Measurements from ENCODE around the gene KLHL40. TPM values are rescaled to one million over a fixed set of nuclear protein-coding genes. Genes with fewer than 3 reads are reported as not detected.

KLHL40 gene
- total RNA-seq, 2 experiments from 2014 or later, result not detected

DNA sequence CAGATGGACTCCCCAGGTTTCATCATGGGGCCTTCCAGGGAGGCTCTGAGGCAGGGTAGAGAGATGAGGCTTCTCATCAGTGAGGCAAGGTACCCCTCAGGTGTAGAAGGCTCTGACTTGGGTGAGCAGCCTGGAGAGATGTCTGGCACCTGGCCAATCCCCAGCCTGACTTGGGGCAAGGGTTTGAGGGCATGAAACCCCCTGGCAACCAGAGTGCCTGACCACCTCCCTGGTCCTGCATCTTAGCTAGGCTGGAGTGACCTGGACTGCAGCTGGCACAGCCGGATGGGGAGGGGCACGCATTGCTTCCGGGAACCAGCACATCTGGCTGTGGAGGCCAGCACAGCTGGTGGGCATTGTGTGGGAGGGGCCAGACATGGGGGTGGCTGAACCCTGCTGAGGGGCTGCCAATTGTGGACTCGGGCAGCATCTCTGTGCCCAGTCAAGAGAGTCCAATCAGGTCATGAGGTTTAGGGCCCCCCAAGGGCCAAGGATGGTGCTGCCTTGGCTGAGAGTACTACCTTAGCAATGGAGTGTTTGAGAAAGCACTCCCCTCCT is 29.9 kb upstream of the KLHL40 start:
- POLR2A ChIA-PET, result no interaction called here
- no TSS peak for BruUV-seq (replicated peaks)

DNA sequence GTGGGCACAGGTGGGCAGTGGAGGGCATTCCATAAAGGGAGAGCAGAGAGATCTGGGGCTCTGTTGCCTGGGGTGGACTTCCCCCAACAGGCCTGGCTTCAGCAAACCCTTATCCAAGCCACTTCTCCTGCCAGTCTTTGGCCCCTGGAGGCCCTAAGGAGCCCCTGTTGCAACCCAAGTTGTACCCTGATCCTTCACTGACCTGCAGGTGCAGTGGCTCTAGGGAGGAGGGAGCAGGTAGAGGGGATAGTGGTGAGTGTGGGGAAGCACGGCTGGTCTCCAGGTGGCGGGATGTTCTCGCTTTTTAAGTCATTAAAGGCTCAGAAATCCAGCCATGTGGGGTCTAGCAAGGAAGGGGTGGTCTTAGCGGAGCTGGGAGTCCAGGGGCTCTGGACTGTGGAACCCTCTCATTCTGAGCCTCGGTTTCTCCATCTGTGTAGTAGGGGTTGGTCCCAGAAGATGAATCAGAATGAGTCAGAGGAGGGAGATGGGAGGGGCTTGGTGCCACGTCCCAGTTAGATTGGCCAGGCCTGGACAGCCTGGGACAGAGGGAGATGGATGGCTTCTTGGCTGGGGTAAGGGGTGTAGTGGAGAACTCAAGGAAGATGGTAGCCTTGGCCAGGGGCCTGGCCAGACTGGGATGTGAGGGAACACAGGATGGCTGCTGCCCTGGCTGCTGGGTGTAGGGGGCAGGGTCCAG is 29.2 kb upstream of the KLHL40 start:
- Histone ChIP-seq H3K27ac (ENCODE audit: low read depth, low read length, poor library complexity, severe bottlenecking) (no peak overlapping the region), H3K79me2 (ENCODE audit: insufficient read depth, low read depth, low read length) (no peaks in the 10 kb centered on the region), H3K4me3 (ENCODE audit: low read depth, low read length, poor library complexity, severe bottlenecking) (no peak overlapping the region), H3K4me1 (ENCODE audit: insufficient read depth, low read length, poor library complexity, severe bottlenecking) (peaks cover 5% of the 10 kb centered on the region), H3K9me2 (ENCODE audit: insufficient read depth, low read length) (no peaks in the 10 kb centered on the region), H4K20me1 (ENCODE audit: insufficient read depth, low read length) (no peaks in the 10 kb centered on the region), H3K9me3 (ENCODE audit: low read length) (no peaks in the 10 kb centered on the region), H3K36me3 (ENCODE audit: insufficient read depth, low read length) (no peaks in the 10 kb centered on the region), H3K4me2 (ENCODE audit: low read length) (no peak overlapping the region), H2AFZ (ENCODE audit: low read length) (no peak overlapping the region)
- no peak for DNase-seq (ENCODE audit: low spot score)
- ChIA-PET POLR2A (no interaction called here), CTCF (ENCODE audit: unreplicated experiment) (no interaction called here)
- intact Hi-C loops (cut with micrococcal nuclease; ENCODE audit: unreplicated experiment), result loop anchor here (10.0 kb wide), 1 partner anchor 89 kb away; no protein-coding TSS in a partner anchor
- no peak for TF ChIP-seq EZH2phosphoT487 (IDR thresholded peaks at IDR 0.05; ENCODE audit: borderline replicate concordance, low read depth, low read length)
- TF ChIP-seq, protein P1, sequence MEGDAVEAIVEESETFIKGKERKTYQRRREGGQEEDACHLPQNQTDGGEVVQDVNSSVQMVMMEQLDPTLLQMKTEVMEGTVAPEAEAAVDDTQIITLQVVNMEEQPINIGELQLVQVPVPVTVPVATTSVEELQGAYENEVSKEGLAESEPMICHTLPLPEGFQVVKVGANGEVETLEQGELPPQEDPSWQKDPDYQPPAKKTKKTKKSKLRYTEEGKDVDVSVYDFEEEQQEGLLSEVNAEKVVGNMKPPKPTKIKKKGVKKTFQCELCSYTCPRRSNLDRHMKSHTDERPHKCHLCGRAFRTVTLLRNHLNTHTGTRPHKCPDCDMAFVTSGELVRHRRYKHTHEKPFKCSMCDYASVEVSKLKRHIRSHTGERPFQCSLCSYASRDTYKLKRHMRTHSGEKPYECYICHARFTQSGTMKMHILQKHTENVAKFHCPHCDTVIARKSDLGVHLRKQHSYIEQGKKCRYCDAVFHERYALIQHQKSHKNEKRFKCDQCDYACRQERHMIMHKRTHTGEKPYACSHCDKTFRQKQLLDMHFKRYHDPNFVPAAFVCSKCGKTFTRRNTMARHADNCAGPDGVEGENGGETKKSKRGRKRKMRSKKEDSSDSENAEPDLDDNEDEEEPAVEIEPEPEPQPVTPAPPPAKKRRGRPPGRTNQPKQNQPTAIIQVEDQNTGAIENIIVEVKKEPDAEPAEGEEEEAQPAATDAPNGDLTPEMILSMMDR (conservative IDR thresholded peaks at IDR 0.05; ENCODE audit: low read length), result no peak
- no TSS peak for BruUV-seq (replicated peaks)

More for the DNA sequence above, 29.9 kb upstream of the KLHL40 start:
- no peak for DNase-seq (ENCODE audit: low spot score)
- no peak overlapping the region for H2AFZ ChIP-seq (ENCODE audit: low read length)
- peaks cover 5% of the 10 kb centered on the region for H3K4me1 ChIP-seq (ENCODE audit: insufficient read depth, low read length, poor library complexity, severe bottlenecking)
- no peak overlapping the region for H3K4me2 ChIP-seq (ENCODE audit: low read length)
- no peaks in the 10 kb centered on the region for H3K9me3 ChIP-seq (ENCODE audit: low read length)
- no peak overlapping the region for H3K4me3 ChIP-seq (ENCODE audit: low read depth, low read length, poor library complexity, severe bottlenecking)
- CTCF ChIA-PET (ENCODE audit: unreplicated experiment), result no interaction called here
- H3K27ac ChIP-seq (ENCODE audit: low read depth, low read length, poor library complexity, severe bottlenecking), result no peak overlapping the region
- H4K20me1 ChIP-seq (ENCODE audit: insufficient read depth, low read length), result no peaks in the 10 kb centered on the region
- H3K36me3 ChIP-seq (ENCODE audit: insufficient read depth, low read length), result no peaks in the 10 kb centered on the region
- H3K9me2 ChIP-seq (ENCODE audit: insufficient read depth, low read length), result no peaks in the 10 kb centered on the region
- no peaks in the 10 kb centered on the region for H3K79me2 ChIP-seq (ENCODE audit: insufficient read depth, low read depth, low read length)
- intact Hi-C loops (cut with micrococcal nuclease; ENCODE audit: unreplicated experiment), result loop anchor here (10.0 kb wide), 1 partner anchor 89 kb away; no protein-coding TSS in a partner anchor
- no peak for TF ChIP-seq EZH2phosphoT487 (IDR thresholded peaks at IDR 0.05; ENCODE audit: borderline replicate concordance, low read depth, low read length)
- TF ChIP-seq, protein P1 (conservative IDR thresholded peaks at IDR 0.05; ENCODE audit: low read length), result no peak

Data from OCI-LY7 (cell line).